ENCODE results near the gene WDR43. TPM values are rescaled to one million over a fixed set of nuclear protein-coding genes. Genes with fewer than 3 reads are reported as not detected.

The WDR43 gene
- total and polyA plus RNA-seq, 2 experiments from 2014 or later, result 101 to 140 TPM

GRCh38 chr2:28989973-28990372 lies 95.5 kb downstream of the WDR43 start:
- Histone ChIP-seq H3K9me2 (ENCODE audit: insufficient read depth) (no peaks in the 10 kb centered on the region), H2AFZ (no peak overlapping the region), H3K4me1 (ENCODE audit: insufficient read depth) (no peaks in the 10 kb centered on the region), H4K20me1 (replicated peaks; ENCODE audit: insufficient read depth) (no peaks in the 10 kb centered on the region), H3K4me2 (no peak overlapping the region), H3K79me2 (replicated peaks; ENCODE audit: insufficient read depth) (no peaks in the 10 kb centered on the region), H3K27ac (ENCODE audit: low read depth) (no peak overlapping the region), H3K36me3 (ENCODE audit: insufficient read depth) (no peaks in the 10 kb centered on the region), H3F3A (replicated peaks; ENCODE audit: low read depth) (no peaks in the 10 kb centered on the region), H3K27me3 (ENCODE audit: insufficient read depth) (no peaks in the 10 kb centered on the region), H3K4me3 (no peak overlapping the region)
- Mint-ChIP-seq H3K27ac (no peak overlapping the region), H3K27me3 (ENCODE audit: insufficient read depth, low read depth, poor library complexity) (peaks cover 6% of the 10 kb centered on the region), H3K4me3 (no peak overlapping the region), H3K4me1 (peaks cover 5% of the 10 kb centered on the region; the same call in 1 of the 3 replicates), H3K36me3 (ENCODE audit: low read depth) (no peaks in the 10 kb centered on the region), H3K9me3 (no peaks in the 10 kb centered on the region; the same call in 2 of the 3 replicates)
- ATAC-seq, result no peak
- no peak for TF ChIP-seq STAT1 (IDR thresholded peaks at IDR 0.05; ENCODE audit: unreplicated experiment)
- TF ChIP-seq, protein P1, sequence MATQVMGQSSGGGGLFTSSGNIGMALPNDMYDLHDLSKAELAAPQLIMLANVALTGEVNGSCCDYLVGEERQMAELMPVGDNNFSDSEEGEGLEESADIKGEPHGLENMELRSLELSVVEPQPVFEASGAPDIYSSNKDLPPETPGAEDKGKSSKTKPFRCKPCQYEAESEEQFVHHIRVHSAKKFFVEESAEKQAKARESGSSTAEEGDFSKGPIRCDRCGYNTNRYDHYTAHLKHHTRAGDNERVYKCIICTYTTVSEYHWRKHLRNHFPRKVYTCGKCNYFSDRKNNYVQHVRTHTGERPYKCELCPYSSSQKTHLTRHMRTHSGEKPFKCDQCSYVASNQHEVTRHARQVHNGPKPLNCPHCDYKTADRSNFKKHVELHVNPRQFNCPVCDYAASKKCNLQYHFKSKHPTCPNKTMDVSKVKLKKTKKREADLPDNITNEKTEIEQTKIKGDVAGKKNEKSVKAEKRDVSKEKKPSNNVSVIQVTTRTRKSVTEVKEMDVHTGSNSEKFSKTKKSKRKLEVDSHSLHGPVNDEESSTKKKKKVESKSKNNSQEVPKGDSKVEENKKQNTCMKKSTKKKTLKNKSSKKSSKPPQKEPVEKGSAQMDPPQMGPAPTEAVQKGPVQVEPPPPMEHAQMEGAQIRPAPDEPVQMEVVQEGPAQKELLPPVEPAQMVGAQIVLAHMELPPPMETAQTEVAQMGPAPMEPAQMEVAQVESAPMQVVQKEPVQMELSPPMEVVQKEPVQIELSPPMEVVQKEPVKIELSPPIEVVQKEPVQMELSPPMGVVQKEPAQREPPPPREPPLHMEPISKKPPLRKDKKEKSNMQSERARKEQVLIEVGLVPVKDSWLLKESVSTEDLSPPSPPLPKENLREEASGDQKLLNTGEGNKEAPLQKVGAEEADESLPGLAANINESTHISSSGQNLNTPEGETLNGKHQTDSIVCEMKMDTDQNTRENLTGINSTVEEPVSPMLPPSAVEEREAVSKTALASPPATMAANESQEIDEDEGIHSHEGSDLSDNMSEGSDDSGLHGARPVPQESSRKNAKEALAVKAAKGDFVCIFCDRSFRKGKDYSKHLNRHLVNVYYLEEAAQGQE (IDR thresholded peaks at IDR 0.05; ENCODE audit: unreplicated experiment), result no peak
- TF ChIP-seq EZH2phosphoT487 (IDR thresholded peaks at IDR 0.05; ENCODE audit: unreplicated experiment), result no peak
- TF ChIP-seq, protein P2, sequence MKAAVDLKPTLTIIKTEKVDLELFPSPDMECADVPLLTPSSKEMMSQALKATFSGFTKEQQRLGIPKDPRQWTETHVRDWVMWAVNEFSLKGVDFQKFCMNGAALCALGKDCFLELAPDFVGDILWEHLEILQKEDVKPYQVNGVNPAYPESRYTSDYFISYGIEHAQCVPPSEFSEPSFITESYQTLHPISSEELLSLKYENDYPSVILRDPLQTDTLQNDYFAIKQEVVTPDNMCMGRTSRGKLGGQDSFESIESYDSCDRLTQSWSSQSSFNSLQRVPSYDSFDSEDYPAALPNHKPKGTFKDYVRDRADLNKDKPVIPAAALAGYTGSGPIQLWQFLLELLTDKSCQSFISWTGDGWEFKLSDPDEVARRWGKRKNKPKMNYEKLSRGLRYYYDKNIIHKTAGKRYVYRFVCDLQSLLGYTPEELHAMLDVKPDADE (IDR thresholded peaks at IDR 0.05), result no peak
- TF ChIP-seq ZNF114 (CRISPR knock-in tag; IDR thresholded peaks at IDR 0.05), result no peak
- TF ChIP-seq, protein P3, sequence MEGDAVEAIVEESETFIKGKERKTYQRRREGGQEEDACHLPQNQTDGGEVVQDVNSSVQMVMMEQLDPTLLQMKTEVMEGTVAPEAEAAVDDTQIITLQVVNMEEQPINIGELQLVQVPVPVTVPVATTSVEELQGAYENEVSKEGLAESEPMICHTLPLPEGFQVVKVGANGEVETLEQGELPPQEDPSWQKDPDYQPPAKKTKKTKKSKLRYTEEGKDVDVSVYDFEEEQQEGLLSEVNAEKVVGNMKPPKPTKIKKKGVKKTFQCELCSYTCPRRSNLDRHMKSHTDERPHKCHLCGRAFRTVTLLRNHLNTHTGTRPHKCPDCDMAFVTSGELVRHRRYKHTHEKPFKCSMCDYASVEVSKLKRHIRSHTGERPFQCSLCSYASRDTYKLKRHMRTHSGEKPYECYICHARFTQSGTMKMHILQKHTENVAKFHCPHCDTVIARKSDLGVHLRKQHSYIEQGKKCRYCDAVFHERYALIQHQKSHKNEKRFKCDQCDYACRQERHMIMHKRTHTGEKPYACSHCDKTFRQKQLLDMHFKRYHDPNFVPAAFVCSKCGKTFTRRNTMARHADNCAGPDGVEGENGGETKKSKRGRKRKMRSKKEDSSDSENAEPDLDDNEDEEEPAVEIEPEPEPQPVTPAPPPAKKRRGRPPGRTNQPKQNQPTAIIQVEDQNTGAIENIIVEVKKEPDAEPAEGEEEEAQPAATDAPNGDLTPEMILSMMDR (conservative IDR thresholded peaks at IDR 0.05; ENCODE audit: low read depth in 2 of 2), result no peak
- TF ChIP-seq ZNF331 (CRISPR knock-in tag; IDR thresholded peaks at IDR 0.05; ENCODE audit: low read depth), result no peak
- TF ChIP-seq POLR2AphosphoS5 (IDR thresholded peaks at IDR 0.05; ENCODE audit: low read depth), result no peak
- no peak for TF ChIP-seq NANOG (IDR thresholded peaks at IDR 0.05; ENCODE audit: borderline replicate concordance)
- TF ChIP-seq JUNB (IDR thresholded peaks at IDR 0.05; ENCODE audit: unreplicated experiment), result no peak
- no peak for TF ChIP-seq CREB1 (CRISPR knock-in tag; IDR thresholded peaks at IDR 0.05; ENCODE audit: low read depth)
- TF ChIP-seq, protein P4, sequence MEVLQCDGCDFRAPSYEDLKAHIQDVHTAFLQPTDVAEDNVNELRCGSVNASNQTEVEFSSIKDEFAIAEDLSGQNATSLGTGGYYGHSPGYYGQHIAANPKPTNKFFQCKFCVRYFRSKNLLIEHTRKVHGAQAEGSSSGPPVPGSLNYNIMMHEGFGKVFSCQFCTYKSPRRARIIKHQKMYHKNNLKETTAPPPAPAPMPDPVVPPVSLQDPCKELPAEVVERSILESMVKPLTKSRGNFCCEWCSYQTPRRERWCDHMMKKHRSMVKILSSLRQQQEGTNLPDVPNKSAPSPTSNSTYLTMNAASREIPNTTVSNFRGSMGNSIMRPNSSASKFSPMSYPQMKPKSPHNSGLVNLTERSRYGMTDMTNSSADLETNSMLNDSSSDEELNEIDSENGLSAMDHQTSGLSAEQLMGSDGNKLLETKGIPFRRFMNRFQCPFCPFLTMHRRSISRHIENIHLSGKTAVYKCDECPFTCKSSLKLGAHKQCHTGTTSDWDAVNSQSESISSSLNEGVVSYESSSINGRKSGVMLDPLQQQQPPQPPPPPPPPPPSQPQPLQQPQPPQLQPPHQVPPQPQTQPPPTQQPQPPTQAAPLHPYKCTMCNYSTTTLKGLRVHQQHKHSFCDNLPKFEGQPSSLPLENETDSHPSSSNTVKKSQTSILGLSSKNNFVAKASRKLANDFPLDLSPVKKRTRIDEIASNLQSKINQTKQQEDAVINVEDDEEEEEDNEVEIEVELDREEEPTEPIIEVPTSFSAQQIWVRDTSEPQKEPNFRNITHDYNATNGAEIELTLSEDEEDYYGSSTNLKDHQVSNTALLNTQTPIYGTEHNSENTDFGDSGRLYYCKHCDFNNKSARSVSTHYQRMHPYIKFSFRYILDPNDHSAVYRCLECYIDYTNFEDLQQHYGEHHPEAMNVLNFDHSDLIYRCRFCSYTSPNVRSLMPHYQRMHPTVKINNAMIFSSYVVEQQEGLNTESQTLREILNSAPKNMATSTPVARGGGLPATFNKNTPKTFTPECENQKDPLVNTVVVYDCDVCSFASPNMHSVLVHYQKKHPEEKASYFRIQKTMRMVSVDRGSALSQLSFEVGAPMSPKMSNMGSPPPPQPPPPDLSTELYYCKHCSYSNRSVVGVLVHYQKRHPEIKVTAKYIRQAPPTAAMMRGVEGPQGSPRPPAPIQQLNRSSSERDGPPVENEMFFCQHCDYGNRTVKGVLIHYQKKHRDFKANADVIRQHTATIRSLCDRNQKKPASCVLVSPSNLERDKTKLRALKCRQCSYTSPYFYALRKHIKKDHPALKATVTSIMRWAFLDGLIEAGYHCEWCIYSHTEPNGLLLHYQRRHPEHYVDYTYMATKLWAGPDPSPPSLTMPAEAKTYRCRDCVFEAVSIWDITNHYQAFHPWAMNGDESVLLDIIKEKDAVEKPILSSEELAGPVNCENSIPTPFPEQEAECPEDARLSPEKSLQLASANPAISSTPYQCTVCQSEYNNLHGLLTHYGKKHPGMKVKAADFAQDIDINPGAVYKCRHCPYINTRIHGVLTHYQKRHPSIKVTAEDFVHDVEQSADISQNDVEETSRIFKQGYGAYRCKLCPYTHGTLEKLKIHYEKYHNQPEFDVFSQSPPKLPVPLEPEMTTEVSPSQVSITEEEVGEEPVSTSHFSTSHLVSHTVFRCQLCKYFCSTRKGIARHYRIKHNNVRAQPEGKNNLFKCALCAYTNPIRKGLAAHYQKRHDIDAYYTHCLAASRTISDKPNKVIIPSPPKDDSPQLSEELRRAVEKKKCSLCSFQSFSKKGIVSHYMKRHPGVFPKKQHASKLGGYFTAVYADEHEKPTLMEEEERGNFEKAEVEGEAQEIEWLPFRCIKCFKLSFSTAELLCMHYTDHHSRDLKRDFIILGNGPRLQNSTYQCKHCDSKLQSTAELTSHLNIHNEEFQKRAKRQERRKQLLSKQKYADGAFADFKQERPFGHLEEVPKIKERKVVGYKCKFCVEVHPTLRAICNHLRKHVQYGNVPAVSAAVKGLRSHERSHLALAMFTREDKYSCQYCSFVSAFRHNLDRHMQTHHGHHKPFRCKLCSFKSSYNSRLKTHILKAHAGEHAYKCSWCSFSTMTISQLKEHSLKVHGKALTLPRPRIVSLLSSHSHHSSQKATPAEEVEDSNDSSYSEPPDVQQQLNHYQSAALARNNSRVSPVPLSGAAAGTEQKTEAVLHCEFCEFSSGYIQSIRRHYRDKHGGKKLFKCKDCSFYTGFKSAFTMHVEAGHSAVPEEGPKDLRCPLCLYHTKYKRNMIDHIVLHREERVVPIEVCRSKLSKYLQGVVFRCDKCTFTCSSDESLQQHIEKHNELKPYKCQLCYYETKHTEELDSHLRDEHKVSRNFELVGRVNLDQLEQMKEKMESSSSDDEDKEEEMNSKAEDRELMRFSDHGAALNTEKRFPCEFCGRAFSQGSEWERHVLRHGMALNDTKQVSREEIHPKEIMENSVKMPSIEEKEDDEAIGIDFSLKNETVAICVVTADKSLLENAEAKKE (CRISPR knock-in tag; IDR thresholded peaks at IDR 0.05), result no peak
- no peak for TF ChIP-seq EZH2 (IDR thresholded peaks at IDR 0.05; ENCODE audit: low read depth, unreplicated experiment)
- no peak for DNase-seq (ENCODE audit: low spot score)

Data from GM23338 (cell line).